A673 (cell line): ENCODE results near the gene GALNT9. TPM values are rescaled to one million over a fixed set of nuclear protein-coding genes. Genes with fewer than 3 reads are reported as not detected.

Experiments used
- BruUV-seq: library from RNA; stranded (reverse); fragments of 400-500 nt; replicated peaks from 2 replicates; lab custom pipeline; 2021; lab: Mats Ljungman, UMichigan
- CTCF ChIA-PET: fragments of 300-600 bp; sonication (Branson Sonifier 250); formaldehyde crosslinking; loops from one replicate; lab custom pipeline; 2022; ENCODE audit warnings: antibody characterized with exemption; lab: Charles Lee
- POLR2A ChIA-PET: fragments of 300-600 bp; sonication (Branson Sonifier 250); formaldehyde crosslinking; loops from one replicate; lab custom pipeline; 2022; ENCODE audit warnings: antibody characterized with exemption; ENCODE audit not compliant: low non-redundant PET; lab: Charles Lee
- DNase-seq: peaks from one replicate; pipeline ENCODE4 v3.0.0-alpha.2; 2015; ENCODE audit warnings: low spot score
- H3K27ac ChIP-seq: fragments of 200-600 bp; sonication (generic); 2 replicates; pipeline ENCODE4 v1.5.1; 2016; ENCODE audit warnings: mixed run types, low read depth, mild to moderate bottlenecking, mixed read lengths, antibody characterized with exemption, low read length; ENCODE audit not compliant: poor library complexity, severe bottlenecking
- H3K27me3 ChIP-seq: fragments of 200-600 bp; sonication (generic); replicated peaks from 2 replicates; pipeline ENCODE4 v1.6.1; 2017; ENCODE audit warnings: mixed run types, low read depth, mild to moderate bottlenecking, mixed read lengths, antibody characterized with exemption, low read length; ENCODE audit not compliant: insufficient read depth, poor library complexity
- H3K36me3 ChIP-seq: fragments of 200-600 bp; sonication (generic); 2 replicates; pipeline ENCODE4 v1.6.1; 2016; ENCODE audit warnings: mixed run types, mild to moderate bottlenecking, mixed read lengths, antibody characterized with exemption, low read length; ENCODE audit not compliant: insufficient read depth, poor library complexity, severe bottlenecking
- H3K4me1 ChIP-seq: fragments of 200-600 bp; sonication (generic); 2 replicates; pipeline ENCODE4 v1.6.1; 2017; ENCODE audit warnings: mixed run types, mild to moderate bottlenecking, mixed read lengths, antibody characterized with exemption, low read length; ENCODE audit not compliant: insufficient read depth, poor library complexity, severe bottlenecking
- H3K4me3 ChIP-seq: fragments of 200-600 bp; sonication (generic); 2 replicates; pipeline ENCODE4 v1.5.1; 2016; ENCODE audit warnings: low read depth, mixed run types, mild to moderate bottlenecking, mixed read lengths, low read length; ENCODE audit not compliant: poor library complexity, severe bottlenecking
- H3K9me3 ChIP-seq: fragments of 200-600 bp; sonication (generic); 2 replicates; pipeline ENCODE4 v1.6.1; 2016; ENCODE audit warnings: mixed run types, low read depth, mild to moderate bottlenecking, mixed read lengths, antibody characterized with exemption, low read length; ENCODE audit not compliant: poor library complexity, severe bottlenecking
- EZH2 ChIP-seq: fragments of 200-600 bp; sonication (generic); IDR thresholded peaks from 2 replicates; pipeline ENCODE4 v1.6.1; 2017; ENCODE audit warnings: borderline replicate concordance, low read depth, mild to moderate bottlenecking, mixed read lengths, antibody characterized with exemption, low read length; ENCODE audit not compliant: poor library complexity, severe bottlenecking
- intact Hi-C: fragments of 100-400 bp; cut with micrococcal nuclease; formaldehyde crosslinking; loops from one replicate; pipeline ENCODE4 v1.10.0; 2022; ENCODE audit not compliant: unreplicated experiment
- total RNA-seq: library from RNA; stranded (reverse); gene quantifications from 2 replicates; pipeline ENCODE4 v1.2.3, GENCODE V29; 2021
- TF ChIP-seq, protein P1 (sequence below): fragments of 300-800, 200-600 bp; sonication (generic); conservative IDR thresholded peaks from 2 replicates; pipeline ENCODE4 v1.5.1; 2017; ENCODE audit warnings: low read depth, mild to moderate bottlenecking, antibody characterized with exemption, low read length, moderate library complexity, mixed read lengths

GALNT9 gene
- total RNA-seq, 1 experiment from 2014 or later = 7.4 TPM

DNA sequence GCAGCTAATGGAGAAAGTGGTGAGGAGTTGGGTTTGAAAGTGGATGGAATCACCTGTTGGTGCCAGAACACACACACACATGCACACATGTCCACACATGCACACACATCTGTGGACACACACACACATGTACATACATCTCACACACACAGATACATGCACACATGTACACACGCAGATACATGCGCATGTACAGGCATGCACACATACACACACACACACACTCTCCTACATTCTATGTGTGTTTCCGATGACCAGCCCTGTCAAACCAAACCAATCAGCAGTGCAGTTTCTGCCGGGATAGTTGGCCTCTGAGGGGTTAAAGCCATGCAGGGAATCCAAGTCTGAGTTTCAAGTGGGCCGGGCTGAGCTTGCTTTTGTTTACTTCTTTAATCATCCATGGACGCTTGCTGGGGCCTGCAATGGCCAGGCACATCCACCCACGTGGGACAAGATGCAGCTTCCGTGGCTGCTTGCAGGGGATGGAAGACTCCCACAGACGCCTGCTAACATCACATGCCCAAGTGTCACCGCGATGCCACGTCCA, 52.5 kb downstream of the GALNT9 start:
- no peaks in the 10 kb centered on the region for H3K27me3 ChIP-seq
- intact Hi-C loops = no loop called here

DNA sequence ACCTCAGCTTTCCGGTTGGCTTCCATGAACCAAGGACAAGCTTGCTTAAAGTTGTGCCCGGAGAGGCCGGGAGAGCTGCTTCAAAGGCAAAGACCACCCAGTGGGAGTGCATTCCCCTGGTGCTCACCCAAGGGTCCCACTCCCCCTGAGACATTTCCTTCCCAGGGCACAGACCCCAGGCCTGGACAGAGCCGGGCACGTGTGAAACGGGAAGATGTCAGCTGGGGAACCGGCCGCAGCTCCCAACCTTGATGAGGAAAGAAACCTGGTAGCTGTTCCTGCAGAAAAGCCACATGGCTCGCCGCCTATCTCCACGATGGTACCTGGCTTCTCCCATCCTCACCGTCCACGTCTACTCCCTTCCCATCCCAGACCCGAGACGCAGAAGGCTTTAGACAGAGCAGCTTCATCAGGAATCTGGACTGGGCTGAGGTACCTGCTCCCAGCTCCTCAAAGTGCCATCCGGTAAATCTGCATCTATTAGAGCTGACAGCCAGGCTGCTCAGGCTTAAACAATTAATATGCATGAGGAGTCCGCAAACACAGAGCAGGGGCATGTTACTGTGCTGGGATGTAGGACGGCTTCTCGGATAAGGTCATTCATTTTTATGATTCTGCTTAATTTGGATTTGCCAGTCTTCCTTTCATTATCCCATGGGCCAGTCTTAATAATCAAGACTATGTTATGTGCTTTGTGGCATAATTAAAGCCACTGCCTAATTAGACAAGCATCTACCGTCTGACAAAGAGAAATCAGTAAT, 53.1 kb downstream of the GALNT9 start:
- TF ChIP-seq, protein P1, sequence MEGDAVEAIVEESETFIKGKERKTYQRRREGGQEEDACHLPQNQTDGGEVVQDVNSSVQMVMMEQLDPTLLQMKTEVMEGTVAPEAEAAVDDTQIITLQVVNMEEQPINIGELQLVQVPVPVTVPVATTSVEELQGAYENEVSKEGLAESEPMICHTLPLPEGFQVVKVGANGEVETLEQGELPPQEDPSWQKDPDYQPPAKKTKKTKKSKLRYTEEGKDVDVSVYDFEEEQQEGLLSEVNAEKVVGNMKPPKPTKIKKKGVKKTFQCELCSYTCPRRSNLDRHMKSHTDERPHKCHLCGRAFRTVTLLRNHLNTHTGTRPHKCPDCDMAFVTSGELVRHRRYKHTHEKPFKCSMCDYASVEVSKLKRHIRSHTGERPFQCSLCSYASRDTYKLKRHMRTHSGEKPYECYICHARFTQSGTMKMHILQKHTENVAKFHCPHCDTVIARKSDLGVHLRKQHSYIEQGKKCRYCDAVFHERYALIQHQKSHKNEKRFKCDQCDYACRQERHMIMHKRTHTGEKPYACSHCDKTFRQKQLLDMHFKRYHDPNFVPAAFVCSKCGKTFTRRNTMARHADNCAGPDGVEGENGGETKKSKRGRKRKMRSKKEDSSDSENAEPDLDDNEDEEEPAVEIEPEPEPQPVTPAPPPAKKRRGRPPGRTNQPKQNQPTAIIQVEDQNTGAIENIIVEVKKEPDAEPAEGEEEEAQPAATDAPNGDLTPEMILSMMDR = no peak
- no peak for TF ChIP-seq EZH2
- no peaks in the 10 kb centered on the region for H3K27me3 ChIP-seq
- no peaks in the 10 kb centered on the region for H3K9me3 ChIP-seq
- no peak for DNase-seq
- POLR2A ChIA-PET = no interaction called here
- H3K4me3 ChIP-seq = no peak overlapping the region
- no peaks in the 10 kb centered on the region for H3K4me1 ChIP-seq
- no peak overlapping the region for H3K27ac ChIP-seq
- intact Hi-C loops = no loop called here
- H3K36me3 ChIP-seq = no peaks in the 10 kb centered on the region
- BruUV-seq = no TSS peak
- CTCF ChIA-PET = no interaction called here

More for the DNA sequence above, 52.5 kb downstream of the GALNT9 start:
- no TSS peak for BruUV-seq
- POLR2A ChIA-PET = no interaction called here
- Histone ChIP-seq H3K36me3 (no peaks in the 10 kb centered on the region), H3K4me1 (no peaks in the 10 kb centered on the region), H3K4me3 (no peak overlapping the region), H3K27ac (no peak overlapping the region), H3K9me3 (no peaks in the 10 kb centered on the region)
- no peak for TF ChIP-seq EZH2
- TF ChIP-seq, protein P1 = no peak
- CTCF ChIA-PET = no interaction called here
- no peak for DNase-seq

DNA sequence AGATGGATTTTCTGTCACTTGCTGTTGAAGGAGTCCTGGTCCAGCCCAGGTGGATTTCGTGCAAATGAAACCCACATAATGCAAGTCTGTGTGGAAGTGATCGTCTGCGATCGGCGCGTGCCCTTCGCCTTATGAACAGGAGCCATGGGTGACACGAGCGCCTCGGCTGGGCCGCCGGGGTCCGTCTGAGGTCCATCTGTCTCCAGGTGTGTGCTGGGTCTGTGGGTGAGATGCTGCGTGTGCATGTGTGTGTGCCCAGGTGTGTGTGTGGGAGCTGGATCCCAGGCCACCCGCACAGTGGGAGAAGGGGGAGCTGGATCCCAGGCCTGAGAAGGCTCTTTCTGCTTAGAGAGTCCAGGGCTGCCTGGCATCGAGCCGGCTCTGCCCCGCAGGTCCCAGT, 53.8 kb downstream of the GALNT9 start:
- H3K27ac ChIP-seq = no peak overlapping the region
- CTCF ChIA-PET = no interaction called here
- POLR2A ChIA-PET = no interaction called here
- H3K4me1 ChIP-seq = no peaks in the 10 kb centered on the region
- no peaks in the 10 kb centered on the region for H3K36me3 ChIP-seq
- no peak for DNase-seq
- intact Hi-C loops = no loop called here
- H3K9me3 ChIP-seq = no peaks in the 10 kb centered on the region
- no TSS peak for BruUV-seq
- H3K27me3 ChIP-seq = no peaks in the 10 kb centered on the region
- TF ChIP-seq EZH2 = no peak
- TF ChIP-seq, protein P1 = no peak
- H3K4me3 ChIP-seq = no peak overlapping the region
